AG04450 (cell line): ENCODE measurements around the gene CISH. TPM values are rescaled to one million over a fixed set of nuclear protein-coding genes. Genes with fewer than 3 reads are reported as not detected.

Experiments
- CTCF ChIA-PET: fragments of 300-600, 350-600 bp; formaldehyde crosslinking; extraction: SDS; loops from one replicate; lab custom pipeline; 2022; ENCODE audit warnings: antibody characterized with exemption, inconsistent platforms; lab: Charles Lee
- POLR2A ChIA-PET: fragments of 350-600 bp; formaldehyde crosslinking; extraction: SDS; loops from one replicate; lab custom pipeline; 2021; ENCODE audit warnings: antibody characterized with exemption, inconsistent platforms; lab: Yijun Ruan, JAX
- DNase-seq: peaks from one replicate; pipeline ENCODE4 v3.0.0-alpha.2; 2011; ENCODE audit warnings: low read depth, low spot score
- H3K27ac ChIP-seq: one replicate; pipeline ENCODE4 v1.5.1; 2012; ENCODE audit warnings: low read depth, low read length, control low read depth
- H3K27me3 ChIP-seq: one replicate; pipeline ENCODE4 v1.6.0; 2012; ENCODE audit warnings: low read length; ENCODE audit not compliant: control insufficient read depth, insufficient read depth
- H3K4me3 ChIP-seq: 2 replicates; pipeline ENCODE4 v1.5.1; 2011; ENCODE audit warnings: mild to moderate bottlenecking, low read depth, low read length, control low read depth
- H3K9me3 ChIP-seq: 2 replicates; pipeline ENCODE4 v1.5.1; 2012; ENCODE audit warnings: low read length; ENCODE audit not compliant: control insufficient read depth, insufficient read depth
- CTCF ChIP-seq: IDR thresholded peaks from 2 replicates; pipeline ENCODE4 v1.5.1; 2011; ENCODE audit warnings: low read depth, low read length, control low read depth, inconsistent platforms
- polyA plus RNA-seq: library from polyadenylated mRNA; depleted of rRNA; stranded (reverse); fragments of >200 nt; gene quantifications from 2 replicates; pipeline ENCODE4 v1.2.3, GENCODE V29; 2011

Gene CISH
- polyA plus RNA-seq, 1 experiment: 2.4 TPM

- TF ChIP-seq CTCF: no peak
- ChIA-PET POLR2A (interaction anchor here (0.8 to 1.6 kb wide), 2 partner anchors 13 to 23 kb away, joined by 3 to 12 read pairs; partner anchors contain the start of gene CISH), CTCF (interaction anchor here (1.1 to 1.9 kb wide), 5 partner anchors 17 to 46 kb away, joined by 4 to 13 read pairs (median 4); partner anchors contain the start of gene CISH)
- Histone ChIP-seq H3K27ac (no peak overlapping the region), H3K4me3 (no peak overlapping the region), H3K27me3 (no peaks in the 10 kb centered on the region), H3K9me3 (no peaks in the 10 kb centered on the region)
- no peak for DNase-seq
Observed at GRCh38 chr3:50588759-50589433, 22.7 kb downstream of the CISH start.

GRCh38 chr3:50587806-50588758 is 23.5 kb downstream of the CISH start:
- POLR2A ChIA-PET: interaction anchor here (1.3 to 1.6 kb wide), 2 partner anchors 10 to 14 kb away, joined by 4 to 12 read pairs; no protein-coding TSS in a partner anchor
- no peaks in the 10 kb centered on the region for H3K27me3 ChIP-seq
- DNase-seq: no peak
- no peak overlapping the region for H3K4me3 ChIP-seq
- TF ChIP-seq CTCF: no peak
- no peaks in the 10 kb centered on the region for H3K9me3 ChIP-seq
- no peak overlapping the region for H3K27ac ChIP-seq
- CTCF ChIA-PET: interaction anchor here (1.1 to 2.8 kb wide), 3 partner anchors 16 to 45 kb away, joined by 4 to 13 read pairs (median 12); no protein-coding TSS in a partner anchor

- H3K4me3 ChIP-seq: no peak overlapping the region
- no peaks in the 10 kb centered on the region for H3K27me3 ChIP-seq
- no peaks in the 10 kb centered on the region for H3K9me3 ChIP-seq
- no peak for DNase-seq
- POLR2A ChIA-PET: interaction anchor here (1.3 kb wide), 1 partner anchor 11 kb away, joined by 4 read pairs; no protein-coding TSS in a partner anchor
- CTCF ChIA-PET: interaction anchor here (1.1 to 2.8 kb wide), 2 partner anchors 27 to 29 kb away, joined by 4 to 12 read pairs; partner anchors contain the start of gene MAPKAPK3
- TF ChIP-seq CTCF: no peak
- no peak overlapping the region for H3K27ac ChIP-seq
Observed at GRCh38 chr3:50587373-50587772, 24.2 kb downstream of the CISH start.

- H3K9me3 ChIP-seq: no peaks in the 10 kb centered on the region
- H3K27ac ChIP-seq: no peak overlapping the region
- no peak for TF ChIP-seq CTCF
- ChIA-PET CTCF (interaction anchor here (1.1 to 2.8 kb wide), 2 partner anchors 27 to 30 kb away, joined by 4 to 12 read pairs; partner anchors contain the start of gene MAPKAPK3), POLR2A (no interaction called here)
- DNase-seq: no peak
- no peak overlapping the region for H3K4me3 ChIP-seq
- no peaks in the 10 kb centered on the region for H3K27me3 ChIP-seq
Observed at GRCh38 chr3:50586763-50587070, 24.9 kb downstream of the CISH start.
